GM12865 (cell line): Measurements from ENCODE around the gene CELF2.

Experiments used
- DNase-seq: peaks from one replicate; pipeline ENCODE4 v3.0.0; 2010; ENCODE audit warnings: low read depth
- H3K4me3 ChIP-seq: 2 replicates; pipeline ENCODE4 v1.5.1; 2011; ENCODE audit warnings: mild to moderate bottlenecking, low read depth, low read length, control low read depth
- TF ChIP-seq, protein P1 (sequence below): IDR thresholded peaks from 2 replicates; pipeline ENCODE4 v1.5.1; 2011; ENCODE audit warnings: low read length, control low read depth, low read depth, inconsistent platforms; ENCODE audit not compliant: insufficient read depth; ENCODE audit errors: missing control alignments

The CELF2 gene

DNA sequence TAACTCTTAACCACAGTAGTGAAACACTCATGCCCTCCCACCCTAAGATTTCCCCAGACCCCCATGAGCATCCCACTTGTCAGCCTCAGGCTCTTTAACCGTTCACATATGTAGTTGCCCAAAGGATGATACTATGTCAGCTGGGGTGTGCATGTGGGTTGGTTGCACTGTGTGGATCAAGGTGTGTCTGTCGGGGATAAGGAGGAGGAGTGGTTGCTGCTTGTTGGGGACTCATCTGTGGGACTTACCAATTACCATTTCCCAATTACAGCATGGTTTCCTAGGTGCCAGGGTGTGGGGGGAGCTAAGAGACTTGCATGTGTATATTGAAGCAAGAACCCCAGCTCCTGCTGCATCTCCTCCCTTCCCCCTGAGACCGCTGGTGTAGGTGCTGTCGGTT, 48.8 kb downstream of the CELF2 start:
- H3K4me3 ChIP-seq = no peak overlapping the region
- no peak for DNase-seq
- TF ChIP-seq, protein P1, sequence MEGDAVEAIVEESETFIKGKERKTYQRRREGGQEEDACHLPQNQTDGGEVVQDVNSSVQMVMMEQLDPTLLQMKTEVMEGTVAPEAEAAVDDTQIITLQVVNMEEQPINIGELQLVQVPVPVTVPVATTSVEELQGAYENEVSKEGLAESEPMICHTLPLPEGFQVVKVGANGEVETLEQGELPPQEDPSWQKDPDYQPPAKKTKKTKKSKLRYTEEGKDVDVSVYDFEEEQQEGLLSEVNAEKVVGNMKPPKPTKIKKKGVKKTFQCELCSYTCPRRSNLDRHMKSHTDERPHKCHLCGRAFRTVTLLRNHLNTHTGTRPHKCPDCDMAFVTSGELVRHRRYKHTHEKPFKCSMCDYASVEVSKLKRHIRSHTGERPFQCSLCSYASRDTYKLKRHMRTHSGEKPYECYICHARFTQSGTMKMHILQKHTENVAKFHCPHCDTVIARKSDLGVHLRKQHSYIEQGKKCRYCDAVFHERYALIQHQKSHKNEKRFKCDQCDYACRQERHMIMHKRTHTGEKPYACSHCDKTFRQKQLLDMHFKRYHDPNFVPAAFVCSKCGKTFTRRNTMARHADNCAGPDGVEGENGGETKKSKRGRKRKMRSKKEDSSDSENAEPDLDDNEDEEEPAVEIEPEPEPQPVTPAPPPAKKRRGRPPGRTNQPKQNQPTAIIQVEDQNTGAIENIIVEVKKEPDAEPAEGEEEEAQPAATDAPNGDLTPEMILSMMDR = no peak

DNA sequence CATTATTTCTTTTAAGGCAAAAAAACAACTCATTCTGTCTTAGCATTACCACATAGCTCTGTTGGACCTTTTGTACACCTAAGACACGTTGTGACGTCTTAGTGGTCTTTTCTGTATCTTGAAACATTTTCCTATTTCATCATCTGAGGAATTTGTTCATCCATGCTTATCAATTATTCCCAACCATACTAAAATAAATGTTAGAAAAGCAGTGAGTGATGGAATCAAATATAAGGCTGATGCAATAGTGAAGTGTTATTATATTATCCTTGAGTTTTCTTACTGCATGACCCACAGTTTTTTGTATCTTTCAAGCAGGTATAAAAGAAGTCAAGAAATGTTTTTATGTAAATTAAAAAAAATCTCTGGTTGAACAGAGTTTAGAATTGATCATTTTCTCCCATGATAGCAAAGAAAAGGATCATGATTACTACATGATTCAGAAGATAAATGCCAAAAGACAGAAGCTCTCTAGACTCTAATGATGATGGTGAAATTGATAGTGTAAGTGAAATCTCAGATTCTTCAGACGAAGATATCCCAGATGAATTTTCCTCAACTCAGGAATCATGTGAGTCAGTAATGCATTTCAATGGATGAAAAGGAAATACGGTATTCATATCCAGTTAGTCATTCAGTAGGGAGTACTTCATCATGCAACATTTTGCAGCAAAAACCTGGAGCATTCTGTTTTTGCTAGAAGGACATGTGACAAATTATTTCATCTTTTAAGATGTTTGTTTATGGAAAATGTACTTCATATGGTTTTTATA, 51.4 kb downstream of the CELF2 start:
- TF ChIP-seq, protein P1 = no peak
- DNase-seq = no peak
- no peak overlapping the region for H3K4me3 ChIP-seq

DNA sequence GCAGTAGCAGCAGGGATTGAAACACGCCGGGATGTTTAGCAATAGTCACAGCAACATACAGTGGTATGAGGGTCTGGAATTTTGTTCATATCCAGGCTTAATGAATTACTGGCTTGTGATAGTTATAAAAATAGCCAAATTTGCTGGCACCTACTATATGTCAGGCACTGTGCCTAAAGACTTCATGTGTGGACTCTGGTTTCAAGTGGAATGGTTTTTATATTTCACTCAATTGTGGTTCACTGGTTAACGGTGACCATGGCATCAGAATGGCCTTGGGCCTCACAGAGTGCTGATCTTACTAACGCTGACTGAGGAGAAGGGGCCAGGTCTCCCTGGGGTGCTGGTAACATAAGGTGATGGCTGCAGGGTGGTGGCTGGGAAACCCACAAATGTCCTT, 55.7 kb downstream of the CELF2 start:
- peak; percentile 24 for DNase-seq
- TF ChIP-seq, protein P1 = no peak
- no peak overlapping the region for H3K4me3 ChIP-seq

DNA sequence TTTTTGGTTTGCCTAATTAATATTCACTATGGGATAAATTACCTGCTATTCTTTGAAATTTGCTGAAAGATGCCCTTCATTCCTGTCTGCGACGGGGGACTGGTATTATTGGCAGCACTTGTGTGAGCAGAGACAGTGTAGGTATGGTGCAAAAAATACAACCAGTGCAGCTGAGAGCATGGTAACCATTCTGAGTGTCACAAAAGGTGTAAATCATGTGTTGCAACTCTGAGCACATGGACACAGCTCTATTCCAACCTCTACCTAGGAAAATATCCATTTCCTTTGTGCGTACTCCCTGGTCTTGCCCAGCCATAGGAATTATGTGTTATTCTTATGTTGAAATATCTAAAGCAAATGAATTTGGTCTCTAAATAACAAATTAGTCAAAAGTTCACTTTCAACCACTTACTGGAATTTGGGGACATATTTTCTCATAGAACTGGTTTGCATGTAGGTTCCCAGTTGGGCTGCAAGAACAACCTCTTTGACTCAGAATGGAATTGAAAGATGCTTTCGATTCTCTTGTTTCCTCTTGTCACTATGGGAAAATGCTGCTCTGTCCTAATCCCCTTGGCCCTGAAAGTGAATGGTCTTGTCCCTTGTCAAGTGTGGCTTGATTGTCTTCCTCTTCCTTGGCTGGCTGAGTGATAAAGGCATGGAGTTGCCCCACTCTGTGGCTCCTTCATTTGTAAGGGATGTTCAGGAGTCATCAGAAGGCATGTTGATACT, 57.0 kb downstream of the CELF2 start:
- TF ChIP-seq, protein P1 = no peak

DNA sequence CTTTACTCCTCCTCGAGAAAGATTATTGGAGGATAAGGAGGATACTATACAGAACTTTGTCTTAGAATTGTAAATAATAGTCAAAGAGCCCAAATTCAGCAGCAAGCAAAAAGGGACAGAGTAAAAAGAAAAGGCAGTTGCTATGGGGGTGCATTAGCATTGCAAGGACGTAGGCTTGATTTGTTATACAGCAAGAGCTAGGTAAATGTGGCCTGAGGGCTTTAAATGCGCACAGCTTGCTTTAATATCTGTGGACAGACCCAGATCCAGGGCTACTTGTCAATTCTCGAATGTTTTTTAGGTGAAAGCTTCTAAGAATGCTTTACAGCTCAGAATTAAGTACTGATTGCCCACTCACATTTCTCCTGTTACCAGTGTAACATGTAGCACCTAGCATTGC, 58.5 kb downstream of the CELF2 start:
- no peak overlapping the region for H3K4me3 ChIP-seq
- no peak for DNase-seq
- TF ChIP-seq, protein P1 = no peak

More for the DNA sequence above, 57.0 kb downstream of the CELF2 start:
- no peak overlapping the region for H3K4me3 ChIP-seq
- peak; percentile 86 for DNase-seq

DNA sequence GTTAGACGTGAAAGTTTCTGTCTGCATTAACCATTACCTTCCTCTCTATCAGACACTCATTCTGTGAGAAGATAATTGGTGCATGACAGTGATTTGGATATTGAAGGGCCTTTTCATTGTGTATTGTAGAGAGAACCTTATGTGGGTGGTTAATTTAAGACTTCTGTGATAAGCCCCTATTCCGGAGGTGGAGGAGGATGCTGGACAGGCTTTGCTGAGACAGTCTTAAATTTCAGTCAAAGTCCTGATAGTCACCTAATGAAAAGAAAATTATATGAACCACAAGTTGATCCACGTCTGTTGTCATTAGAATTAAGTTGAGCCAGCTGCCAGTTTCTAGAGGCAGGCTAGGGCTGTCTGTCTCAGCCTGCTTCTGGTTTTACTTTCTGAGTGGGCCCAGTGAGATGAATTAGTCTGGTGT, 62.9 kb downstream of the CELF2 start:
- H3K4me3 ChIP-seq = no peak overlapping the region
- TF ChIP-seq, protein P1 = no peak
- peak; percentile 75 for DNase-seq
